HG02763 (cell line): ENCODE measurements around the gene DUSP9.
"Not testable (repeated sequence)": the region's sequence is repeated elsewhere in the genome, so short reads cannot be mapped to it uniquely, and the experiment has no call there.

Experiments
- ATAC-seq: cut with Tn5 transposase; IDR thresholded peaks from one replicate; pipeline ENCODE4 v1.9.1; 2021; ENCODE audit warnings: mild to moderate bottlenecking, moderate library complexity; ENCODE audit not compliant: unreplicated experiment

DUSP9 gene

GRCh38 chrX:153689654-153690465 is 42.9 kb downstream of the DUSP9 start:
- no peak for ATAC-seq

- no peak for ATAC-seq
Observed at GRCh38 chrX:153690466-153690865, 43.5 kb downstream of the DUSP9 start.

GRCh38 chrX:153691032-153691827 is 44.2 kb downstream of the DUSP9 start:
- ATAC-seq = not testable (repeated sequence)

GRCh38 chrX:153692003-153692402 is 45.0 kb downstream of the DUSP9 start:
- no peak for ATAC-seq

GRCh38 chrX:153692611-153693156 is 45.7 kb downstream of the DUSP9 start:
- no peak for ATAC-seq

GRCh38 chrX:153693216-153694086 is 46.4 kb downstream of the DUSP9 start:
- ATAC-seq = no peak

GRCh38 chrX:153694256-153694655 is 47.3 kb downstream of the DUSP9 start:
- ATAC-seq = not testable (repeated sequence)

- no peak for ATAC-seq
Observed at GRCh38 chrX:153694687-153695270, 47.8 kb downstream of the DUSP9 start.

GRCh38 chrX:153696100-153696499 is 49.1 kb downstream of the DUSP9 start:
- no peak for ATAC-seq

- ATAC-seq = not testable (repeated sequence)
Observed at GRCh38 chrX:153696538-153696937, 49.5 kb downstream of the DUSP9 start.

GRCh38 chrX:153696986-153697722 is 50.2 kb downstream of the DUSP9 start:
- ATAC-seq = not testable (repeated sequence)

- ATAC-seq = no peak
Observed at GRCh38 chrX:153697924-153698865, 51.2 kb downstream of the DUSP9 start.

GRCh38 chrX:153699210-153699783 is 52.3 kb downstream of the DUSP9 start:
- ATAC-seq = not testable (repeated sequence)

GRCh38 chrX:153699784-153700371 is 52.9 kb downstream of the DUSP9 start:
- not testable (repeated sequence) for ATAC-seq

GRCh38 chrX:153700376-153700945 is 53.5 kb downstream of the DUSP9 start:
- no peak for ATAC-seq
